Activated CD4-positive, alpha-beta T cell treated with anti-CD3 and anti-CD28 coated beads for 36 hours (primary cell): ENCODE results near the gene PFDN1. TPM values are rescaled to one million over a fixed set of nuclear protein-coding genes. Genes with fewer than 3 reads are reported as not detected.
A peak's percentile ranks its signal among the peaks of the same experiment; 100 is the strongest.

ENCODE experiments used
- ATAC-seq: fragments of 200-7000 bp; cut with Tn5 transposase; one replicate; pipeline ENCODE4 v1.10.0; 2021; ENCODE audit warnings: mild to moderate bottlenecking, moderate library complexity
- CTCF ChIA-PET: fragments of 350-600 bp; sonication (Branson Sonifier 250); formaldehyde crosslinking; loops from one replicate; lab custom pipeline; 2021; ENCODE audit warnings: antibody characterized with exemption; lab: Charles Lee
- POLR2A ChIA-PET: fragments of 350-600 bp; sonication (Branson Sonifier 250); formaldehyde crosslinking; loops from one replicate; lab custom pipeline; 2021; ENCODE audit warnings: antibody characterized with exemption, inconsistent platforms; lab: Charles Lee
- DNase-seq: peaks from one replicate; pipeline ENCODE4 v3.0.0-alpha.2; 2020
- H3K27ac Mint-ChIP-seq: one replicate; pipeline ENCODE4 v1.8.0; 2021; ENCODE audit warnings: mixed read lengths
- H3K27me3 Mint-ChIP-seq: one replicate; pipeline ENCODE4 v1.8.0; 2021; ENCODE audit warnings: mixed read lengths
- H3K36me3 Mint-ChIP-seq: one replicate; pipeline ENCODE4 v1.8.0; 2021; ENCODE audit warnings: low read depth, mixed read lengths
- H3K4me1 Mint-ChIP-seq: one replicate; pipeline ENCODE4 v1.8.0; 2021; ENCODE audit warnings: mixed read lengths
- H3K4me3 Mint-ChIP-seq: one replicate; pipeline ENCODE4 v1.8.0; 2021; ENCODE audit warnings: mild to moderate bottlenecking, moderate library complexity, mixed read lengths
- H3K9me3 Mint-ChIP-seq: one replicate; pipeline ENCODE4 v1.8.0; 2021; ENCODE audit warnings: low read depth, mixed read lengths
- intact Hi-C, 2 experiments: fragments of 100-400 bp; cut with DNase I in 1 of 2; cut with micrococcal nuclease in 1 of 2; formaldehyde crosslinking; loops; one replicate each; pipeline versions ENCODE4 v1.14.2 to v1.15.1; 2022 to 2024; cut with DNase I, micrococcal nuclease
- total RNA-seq, 2 experiments: library from RNA; stranded (reverse); gene quantifications; one replicate each; pipeline ENCODE4 v1.2.3, GENCODE V29; 2021

PFDN1 gene
- total RNA-seq, 2 experiments from 2014 or later = 52.6 to 63.2 TPM

- Mint-ChIP-seq H3K27ac (no peak overlapping the region), H3K36me3 (peaks cover 26% of the 10 kb centered on the region), H3K9me3 (no peaks in the 10 kb centered on the region), H3K4me1 (peaks cover 61% of the 10 kb centered on the region), H3K27me3 (no peaks in the 10 kb centered on the region), H3K4me3 (no peak overlapping the region)
- ATAC-seq = no peak
- POLR2A ChIA-PET = no interaction called here
- DNase-seq = no peak
- intact Hi-C loops = no loop called here
- CTCF ChIA-PET = interaction anchor here (0.7 to 1.4 kb wide), 2 partner anchors 28 to 56 kb away, joined by 3 read pairs; no protein-coding TSS in a partner anchor
Observed at GRCh38 chr5:140296289-140296688, 6.6 kb downstream of the PFDN1 start.

- Mint-ChIP-seq H3K27ac (no peak overlapping the region), H3K36me3 (peaks cover 24% of the 10 kb centered on the region), H3K9me3 (no peaks in the 10 kb centered on the region), H3K4me1 (peaks cover 61% of the 10 kb centered on the region), H3K4me3 (no peak overlapping the region), H3K27me3 (no peaks in the 10 kb centered on the region)
- peak; percentile 37 for ATAC-seq
- intact Hi-C loops = no loop called here
- peak; percentile 49 for DNase-seq
- CTCF ChIA-PET = interaction anchor here (1.4 kb wide), 1 partner anchor 56 kb away, joined by 3 read pairs; no protein-coding TSS in a partner anchor
- POLR2A ChIA-PET = no interaction called here
Observed at GRCh38 chr5:140295414-140295813, 7.5 kb downstream of the PFDN1 start.

GRCh38 chr5:140294753-140295152 is 8.1 kb downstream of the PFDN1 start:
- peaks cover 58% of the 10 kb centered on the region for H3K4me1 Mint-ChIP-seq
- no peak overlapping the region for H3K27ac Mint-ChIP-seq
- intact Hi-C loops = no loop called here
- POLR2A ChIA-PET = no interaction called here
- no peaks in the 10 kb centered on the region for H3K27me3 Mint-ChIP-seq
- ATAC-seq (no peak), DNase-seq (no peak)
- H3K36me3 Mint-ChIP-seq = peaks cover 19% of the 10 kb centered on the region
- no peak overlapping the region for H3K4me3 Mint-ChIP-seq
- CTCF ChIA-PET = interaction anchor here (0.6 to 1.4 kb wide), 2 partner anchors 55 to 62 kb away, joined by 3 read pairs; no protein-coding TSS in a partner anchor
- H3K9me3 Mint-ChIP-seq = no peaks in the 10 kb centered on the region

GRCh38 chr5:140293849-140294100 is 9.1 kb downstream of the PFDN1 start:
- ChIA-PET POLR2A (no interaction called here), CTCF (interaction anchor here (0.9 kb wide), 1 partner anchor 58 kb away, joined by 3 read pairs; no protein-coding TSS in a partner anchor)
- Mint-ChIP-seq H3K36me3 (peaks cover 15% of the 10 kb centered on the region), H3K27ac (no peak overlapping the region), H3K9me3 (no peaks in the 10 kb centered on the region), H3K4me1 (peaks cover 57% of the 10 kb centered on the region), H3K4me3 (no peak overlapping the region), H3K27me3 (no peaks in the 10 kb centered on the region)
- intact Hi-C loops = no loop called here
- ATAC-seq (no peak), DNase-seq (no peak)

- ATAC-seq (peak; percentile 50), DNase-seq (no peak)
- H3K27me3 Mint-ChIP-seq = no peaks in the 10 kb centered on the region
- H3K4me1 Mint-ChIP-seq = peaks cover 55% of the 10 kb centered on the region
- no peak overlapping the region for H3K27ac Mint-ChIP-seq
- no peaks in the 10 kb centered on the region for H3K9me3 Mint-ChIP-seq
- H3K4me3 Mint-ChIP-seq = no peak overlapping the region
- peaks cover 13% of the 10 kb centered on the region for H3K36me3 Mint-ChIP-seq
- CTCF ChIA-PET = interaction anchor here (0.9 to 1.1 kb wide), 4 partner anchors 23 to 59 kb away, joined by 3 to 4 read pairs (median 3); no protein-coding TSS in a partner anchor
- POLR2A ChIA-PET = interaction anchor here (0.6 kb wide), 2 partner anchors 9 to 1299 kb away, joined by 3 to 8 read pairs; no protein-coding TSS in a partner anchor
- intact Hi-C loops = no loop called here
Observed at GRCh38 chr5:140293091-140293848, 9.6 kb downstream of the PFDN1 start.

- no peak for ATAC-seq
- no peak for DNase-seq
- H3K4me3 Mint-ChIP-seq = no peak overlapping the region
- ChIA-PET POLR2A (interaction anchor here (0.6 kb wide), 1 partner anchor 522 kb away, joined by 6 read pairs; no protein-coding TSS in a partner anchor), CTCF (interaction anchor here (0.7 to 1.1 kb wide), 4 partner anchors 19 to 60 kb away, joined by 3 to 4 read pairs (median 3); no protein-coding TSS in a partner anchor)
- H3K36me3 Mint-ChIP-seq = peaks cover 8% of the 10 kb centered on the region
- H3K27ac Mint-ChIP-seq = no peak overlapping the region
- no peaks in the 10 kb centered on the region for H3K9me3 Mint-ChIP-seq
- intact Hi-C loops = no loop called here
- H3K27me3 Mint-ChIP-seq = no peaks in the 10 kb centered on the region
- H3K4me1 Mint-ChIP-seq = peaks cover 53% of the 10 kb centered on the region
Observed at GRCh38 chr5:140292212-140293036, 10.5 kb downstream of the PFDN1 start.

- CTCF ChIA-PET = no interaction called here
- intact Hi-C loops = no loop called here
- H3K27ac Mint-ChIP-seq = no peak overlapping the region
Observed at GRCh38 chr5:140287801-140288521, 14.9 kb downstream of the PFDN1 start.

GRCh38 chr5:140286424-140286823 is 16.5 kb downstream of the PFDN1 start:
- Mint-ChIP-seq H3K36me3 (no peaks in the 10 kb centered on the region), H3K9me3 (no peaks in the 10 kb centered on the region), H3K4me3 (no peak overlapping the region), H3K4me1 (peaks cover 37% of the 10 kb centered on the region), H3K27me3 (no peaks in the 10 kb centered on the region), H3K27ac (no peak overlapping the region)
- ATAC-seq (no peak), DNase-seq (no peak)
- POLR2A ChIA-PET = no interaction called here
- intact Hi-C loops = no loop called here
- CTCF ChIA-PET = no interaction called here

More at GRCh38 chr5:140287801-140288521, 14.9 kb downstream of the PFDN1 start:
- POLR2A ChIA-PET = no interaction called here
- no peak for DNase-seq
- ATAC-seq = no peak
- no peaks in the 10 kb centered on the region for H3K27me3 Mint-ChIP-seq
- H3K4me3 Mint-ChIP-seq = no peak overlapping the region
- no peaks in the 10 kb centered on the region for H3K9me3 Mint-ChIP-seq
- H3K36me3 Mint-ChIP-seq = no peaks in the 10 kb centered on the region
- peaks cover 41% of the 10 kb centered on the region for H3K4me1 Mint-ChIP-seq

GRCh38 chr5:140284013-140284412 is 18.9 kb downstream of the PFDN1 start:
- ChIA-PET POLR2A (no interaction called here), CTCF (interaction anchor here (1.0 kb wide), 1 partner anchor 68 kb away, joined by 3 read pairs; no protein-coding TSS in a partner anchor)

GRCh38 chr5:140282266-140282665 is 20.6 kb downstream of the PFDN1 start:
- POLR2A ChIA-PET = no interaction called here
- no peak for DNase-seq
- CTCF ChIA-PET = interaction anchor here (1.0 kb wide), 1 partner anchor 35 kb away, joined by 3 read pairs; no protein-coding TSS in a partner anchor

More at GRCh38 chr5:140284013-140284412, 18.9 kb downstream of the PFDN1 start:
- H3K4me1 Mint-ChIP-seq = peaks cover 25% of the 10 kb centered on the region
- DNase-seq (no peak), ATAC-seq (no peak)
- no peaks in the 10 kb centered on the region for H3K9me3 Mint-ChIP-seq
- H3K27ac Mint-ChIP-seq = no peak overlapping the region
- no peaks in the 10 kb centered on the region for H3K27me3 Mint-ChIP-seq
- no peak overlapping the region for H3K4me3 Mint-ChIP-seq
- intact Hi-C loops = no loop called here
- no peaks in the 10 kb centered on the region for H3K36me3 Mint-ChIP-seq

GRCh38 chr5:140275837-140276236 is 27.1 kb downstream of the PFDN1 start:
- CTCF ChIA-PET = interaction anchor here (0.6 to 2.3 kb wide), 8 partner anchors 8 to 1520 kb away, joined by 3 to 8 read pairs (median 3); partner anchors contain the start of gene PFDN1

More at GRCh38 chr5:140282266-140282665, 20.6 kb downstream of the PFDN1 start:
- Mint-ChIP-seq H3K4me1 (peaks cover 27% of the 10 kb centered on the region), H3K27me3 (no peaks in the 10 kb centered on the region), H3K36me3 (peaks cover 10% of the 10 kb centered on the region), H3K27ac (no peak overlapping the region), H3K9me3 (no peaks in the 10 kb centered on the region), H3K4me3 (no peak overlapping the region)
- ATAC-seq = no peak
- intact Hi-C loops = no loop called here

More at GRCh38 chr5:140275837-140276236, 27.1 kb downstream of the PFDN1 start:
- intact Hi-C loops = no loop called here
- H3K4me1 Mint-ChIP-seq = peaks cover 18% of the 10 kb centered on the region
- H3K27ac Mint-ChIP-seq = no peak overlapping the region
- no peaks in the 10 kb centered on the region for H3K27me3 Mint-ChIP-seq
- POLR2A ChIA-PET = interaction anchor here (1.0 kb wide), 1 partner anchor 14 kb away, joined by 3 read pairs; no protein-coding TSS in a partner anchor
- ATAC-seq (no peak), DNase-seq (no peak)
- peaks cover 15% of the 10 kb centered on the region for H3K36me3 Mint-ChIP-seq
- H3K4me3 Mint-ChIP-seq = no peak overlapping the region
- no peaks in the 10 kb centered on the region for H3K9me3 Mint-ChIP-seq
